Muscle layer of colon (tissue), 2 donors: Measurements from ENCODE around the gene FOXI3.
"Not testable (repeated sequence)": the region's sequence is repeated elsewhere in the genome, so short reads cannot be mapped to it uniquely, and the experiment has no call there.

Source experiments
- H3K27ac ChIP-seq: one replicate; pipeline ENCODE4 v1.7.0; 2013; ENCODE audit warnings: low read depth, mild to moderate bottlenecking, low read length, moderate library complexity
- H3K27me3 ChIP-seq, 2 donors: one replicate each; pipeline ENCODE4 v1.7.0; 2013; ENCODE audit warnings: low read length in 2 of 2, mild to moderate bottlenecking in 2 of 2; ENCODE audit not compliant: insufficient read depth in 2 of 2, control insufficient read depth in 1 of 2
- H3K36me3 ChIP-seq: one replicate; pipeline ENCODE4 v1.7.0; 2013; ENCODE audit warnings: mild to moderate bottlenecking, low read length; ENCODE audit not compliant: insufficient read depth
- H3K4me1 ChIP-seq: one replicate; pipeline ENCODE4 v1.7.0; 2013; ENCODE audit warnings: mild to moderate bottlenecking, low read length; ENCODE audit not compliant: insufficient read depth
- H3K4me3 ChIP-seq, 2 donors: one replicate each; pipeline ENCODE4 v1.7.0; 2013; ENCODE audit warnings: low read length in 2 of 2, low read depth in 1 of 2, mild to moderate bottlenecking in 1 of 2, moderate library complexity in 1 of 2
- H3K9ac ChIP-seq: one replicate; pipeline ENCODE4 v1.7.0; 2013; ENCODE audit warnings: low read length
- H3K9me3 ChIP-seq: one replicate; pipeline ENCODE4 v1.7.0; 2013; ENCODE audit warnings: mild to moderate bottlenecking, low read length
- donor health status: abdominal sarcoma.
- donor health status: Adenocarcinoma of cecum.

FOXI3 gene

GRCh38 chr2:88429929-88430328, 22.6 kb downstream of the FOXI3 start:
- Histone ChIP-seq H3K9me3 (no peaks in the 10 kb centered on the region), H3K36me3 (no peaks in the 10 kb centered on the region), H3K4me3 (no peak overlapping the region), H3K27me3 (no peaks in the 10 kb centered on the region), H3K9ac (no peak overlapping the region), H3K4me1 (no peaks in the 10 kb centered on the region), H3K27ac (no peak overlapping the region)

GRCh38 chr2:88423733-88424132, 28.8 kb downstream of the FOXI3 start:
- no peak overlapping the region for H3K27ac ChIP-seq
- no peaks in the 10 kb centered on the region for H3K9me3 ChIP-seq
- no peak overlapping the region for H3K4me3 ChIP-seq
- no peaks in the 10 kb centered on the region for H3K4me1 ChIP-seq
- no peaks in the 10 kb centered on the region for H3K27me3 ChIP-seq
- H3K9ac ChIP-seq, result no peak overlapping the region
- no peaks in the 10 kb centered on the region for H3K36me3 ChIP-seq

- not testable (repeated sequence) for H3K9ac ChIP-seq, H3K27me3 ChIP-seq
Measured at GRCh38 chr2:88419051-88419450, 33.4 kb downstream of the FOXI3 start.

GRCh38 chr2:88416016-88416663, 36.4 kb downstream of the FOXI3 start:
- H3K9ac ChIP-seq, result no peak overlapping the region
- no peaks in the 10 kb centered on the region for H3K36me3 ChIP-seq
- H3K4me1 ChIP-seq, result no peaks in the 10 kb centered on the region
- no peak overlapping the region for H3K27ac ChIP-seq
- no peak overlapping the region for H3K4me3 ChIP-seq
- no peaks in the 10 kb centered on the region for H3K9me3 ChIP-seq
- no peaks in the 10 kb centered on the region for H3K27me3 ChIP-seq

More at GRCh38 chr2:88419051-88419450, 33.4 kb downstream of the FOXI3 start:
- not testable (repeated sequence) for H3K9me3 ChIP-seq, H3K4me1 ChIP-seq, H3K4me3 ChIP-seq, H3K27ac ChIP-seq, H3K36me3 ChIP-seq

- H3K9me3 ChIP-seq, H3K4me1 ChIP-seq, H3K4me3 ChIP-seq, H3K9ac ChIP-seq, H3K27ac ChIP-seq, H3K27me3 ChIP-seq, H3K36me3 ChIP-seq: not testable (repeated sequence)
Measured at GRCh38 chr2:88408870-88409269, 43.6 kb downstream of the FOXI3 start.

GRCh38 chr2:88400037-88400767, 52.3 kb downstream of the FOXI3 start:
- no peaks in the 10 kb centered on the region for H3K9me3 ChIP-seq
- no peaks in the 10 kb centered on the region for H3K4me1 ChIP-seq
- H3K36me3 ChIP-seq, result no peaks in the 10 kb centered on the region
- no peak overlapping the region for H3K4me3 ChIP-seq
- no peak overlapping the region for H3K9ac ChIP-seq
- H3K27ac ChIP-seq, result no peak overlapping the region
- no peaks in the 10 kb centered on the region for H3K27me3 ChIP-seq

GRCh38 chr2:88398180-88398579, 54.3 kb downstream of the FOXI3 start:
- Histone ChIP-seq H3K9ac (no peak overlapping the region), H3K9me3 (no peaks in the 10 kb centered on the region), H3K4me1 (no peaks in the 10 kb centered on the region), H3K27me3 (no peaks in the 10 kb centered on the region), H3K27ac (no peak overlapping the region), H3K36me3 (no peaks in the 10 kb centered on the region), H3K4me3 (no peak overlapping the region)
